ENCODE results near the gene RACGAP1.
A peak's percentile ranks its signal among the peaks of the same experiment; 100 is the strongest.
"Not testable (repeated sequence)": the region's sequence is repeated elsewhere in the genome, so short reads cannot be mapped to it uniquely, and the experiment has no call there.

RACGAP1 gene

GRCh38 chr12:50055831-50056638 lies 30.7 kb upstream of the RACGAP1 start:
- DNase-seq (ENCODE audit: low spot score): no peak

- DNase-seq (ENCODE audit: low spot score): no peak
These were observed 28.3 kb upstream of the RACGAP1 start for GRCh38 chr12:50053583-50053982.

GRCh38 chr12:50052964-50053363 lies 27.7 kb upstream of the RACGAP1 start:
- DNase-seq (ENCODE audit: low spot score): no peak

GRCh38 chr12:50052544-50052943 lies 27.2 kb upstream of the RACGAP1 start:
- DNase-seq (ENCODE audit: low spot score): no peak

DNA sequence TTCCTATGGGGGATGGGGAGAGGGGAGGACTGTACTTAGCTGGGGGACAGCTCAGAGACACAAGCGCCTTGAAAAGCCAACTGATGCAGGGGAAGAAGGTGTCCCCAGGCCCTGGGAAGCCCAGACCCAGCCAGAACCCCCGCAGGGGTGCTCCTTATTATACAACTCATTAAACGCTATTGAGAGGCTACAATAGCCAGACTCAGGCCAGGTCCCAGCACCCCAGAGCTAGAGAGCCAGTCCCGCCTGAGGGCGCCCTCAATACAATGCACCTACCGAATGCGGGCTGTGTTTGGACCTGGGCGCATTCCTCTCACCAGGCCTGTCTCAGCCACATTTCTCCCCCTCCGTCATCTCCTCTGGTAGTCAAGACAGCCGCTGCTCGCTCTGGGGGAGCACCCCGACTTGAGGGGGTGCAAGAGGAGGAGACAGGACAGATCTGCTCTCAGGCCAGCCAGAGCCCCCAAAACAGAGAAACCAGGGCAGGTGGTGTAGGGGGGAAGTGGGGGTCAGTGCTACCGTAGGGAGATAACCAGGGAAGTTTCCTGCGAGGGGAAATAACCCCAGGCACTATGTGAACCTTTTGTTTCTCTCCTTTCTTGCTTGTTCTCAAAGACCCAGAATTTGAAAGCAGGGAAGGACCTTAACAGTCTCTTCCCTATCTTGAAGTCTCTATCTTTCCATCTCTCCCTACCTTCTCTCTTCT lies 26.0 kb upstream of the RACGAP1 start:
- no peak for DNase-seq (ENCODE audit: low spot score)

GRCh38 chr12:50050410-50051098 lies 25.3 kb upstream of the RACGAP1 start:
- no peak for DNase-seq (ENCODE audit: low spot score)

GRCh38 chr12:50050119-50050385 lies 24.8 kb upstream of the RACGAP1 start:
- no peak for DNase-seq (ENCODE audit: low spot score)

DNA sequence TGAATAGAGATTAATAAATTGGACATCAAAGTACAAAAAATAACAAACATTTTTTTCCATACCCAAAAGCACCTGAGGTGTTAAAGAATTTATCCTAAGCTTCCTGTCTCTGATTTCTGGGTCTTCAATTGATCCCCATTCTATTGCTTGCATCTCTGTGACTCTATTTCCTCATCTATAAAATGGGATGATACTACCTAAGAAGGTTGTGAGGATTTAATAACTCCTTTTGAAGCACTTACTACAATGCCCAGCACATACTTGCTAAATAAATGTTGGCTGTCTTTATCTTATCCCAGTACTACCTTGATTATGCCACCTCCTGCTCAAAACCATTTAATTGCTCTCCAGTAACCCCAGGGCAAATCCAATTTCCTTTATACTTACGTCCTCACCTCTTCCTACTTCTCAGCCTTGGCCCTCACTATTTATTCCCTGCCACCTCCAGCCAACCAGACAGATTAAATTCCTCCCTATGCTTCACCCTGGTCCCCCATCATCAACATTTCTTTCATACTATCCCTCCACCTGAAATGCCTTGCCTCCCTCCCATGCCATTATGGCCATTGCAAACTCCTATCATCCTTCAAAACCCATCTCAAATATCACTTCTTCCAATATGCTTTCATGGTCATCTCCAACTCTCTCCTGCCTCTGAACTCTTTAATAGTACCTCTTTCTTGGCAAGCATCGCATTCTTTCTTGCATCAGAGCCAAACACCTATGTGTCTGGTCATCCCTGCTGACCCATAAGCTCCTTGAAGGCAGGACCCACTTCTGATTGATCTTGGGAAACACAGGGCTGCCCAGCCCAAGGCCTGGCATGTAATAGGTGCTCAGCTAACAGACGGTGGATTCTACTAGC lies 24.2 kb upstream of the RACGAP1 start:
- DNase-seq (ENCODE audit: low spot score): no peak

DNA sequence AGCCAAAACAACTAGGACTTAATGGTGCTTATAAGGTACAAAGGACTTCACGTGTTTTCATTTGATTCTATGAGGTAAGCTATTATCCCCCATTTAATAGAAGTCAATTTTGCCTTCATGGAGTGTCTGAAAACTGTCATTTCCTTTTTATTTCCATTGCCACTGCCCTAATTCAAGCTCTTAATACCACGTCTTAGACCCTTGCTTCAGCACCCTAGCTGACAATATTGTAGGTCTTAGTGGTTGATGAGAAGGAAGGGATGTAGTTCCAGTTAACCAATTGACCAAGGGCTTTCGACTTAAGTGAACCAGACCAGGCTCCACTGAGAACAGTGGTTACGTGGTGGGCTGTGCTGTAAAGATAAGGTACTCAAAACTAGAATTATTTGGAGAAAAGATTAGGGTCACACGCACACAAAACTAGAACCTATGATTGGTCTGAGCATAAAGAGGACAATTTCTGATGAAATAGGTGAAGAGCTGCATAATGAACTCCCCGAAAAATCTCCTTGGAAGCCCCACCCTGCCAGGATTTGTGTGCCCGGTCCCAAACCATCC lies 22.5 kb upstream of the RACGAP1 start:
- DNase-seq (ENCODE audit: low spot score): no peak

DNA sequence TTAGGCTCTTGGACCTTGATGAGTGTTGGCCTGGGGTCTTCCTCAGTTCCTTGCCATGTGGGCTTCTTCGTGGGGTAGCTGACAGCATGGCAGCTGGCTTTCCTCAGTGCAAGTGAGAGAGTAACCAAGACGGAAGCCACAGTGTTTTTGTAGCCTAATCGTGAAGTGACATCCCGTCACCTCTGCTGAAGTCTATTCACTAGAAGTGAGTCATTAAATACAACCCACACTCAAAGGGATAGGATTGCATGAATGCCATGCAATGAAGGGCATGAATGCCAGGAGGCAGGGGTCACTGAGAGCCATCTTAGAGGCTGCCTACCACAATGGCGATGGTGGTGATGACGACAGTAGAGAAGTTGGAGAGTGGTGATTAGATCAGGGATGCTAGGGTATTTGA lies 18.6 kb upstream of the RACGAP1 start:
- no peak for DNase-seq (ENCODE audit: low spot score)

DNA sequence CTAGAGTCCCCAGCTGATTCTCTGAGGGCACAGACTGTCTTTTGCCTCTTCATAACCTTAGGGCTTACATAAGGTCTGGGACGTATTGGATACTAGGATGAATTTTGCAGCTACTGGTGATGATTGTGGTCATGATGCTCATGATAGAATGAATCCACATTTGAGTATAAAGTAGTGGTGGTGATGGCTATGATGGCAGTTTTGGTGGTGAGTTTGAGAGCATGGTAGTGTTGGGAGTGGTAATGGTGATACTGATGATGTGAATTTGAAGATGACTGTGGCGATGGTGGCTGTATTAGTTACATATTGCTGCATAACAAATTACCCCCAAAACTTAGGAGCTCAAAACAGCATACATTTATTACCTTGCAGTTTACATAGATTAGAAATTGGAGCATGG lies 18.0 kb upstream of the RACGAP1 start:
- DNase-seq (ENCODE audit: low spot score): no peak

DNA sequence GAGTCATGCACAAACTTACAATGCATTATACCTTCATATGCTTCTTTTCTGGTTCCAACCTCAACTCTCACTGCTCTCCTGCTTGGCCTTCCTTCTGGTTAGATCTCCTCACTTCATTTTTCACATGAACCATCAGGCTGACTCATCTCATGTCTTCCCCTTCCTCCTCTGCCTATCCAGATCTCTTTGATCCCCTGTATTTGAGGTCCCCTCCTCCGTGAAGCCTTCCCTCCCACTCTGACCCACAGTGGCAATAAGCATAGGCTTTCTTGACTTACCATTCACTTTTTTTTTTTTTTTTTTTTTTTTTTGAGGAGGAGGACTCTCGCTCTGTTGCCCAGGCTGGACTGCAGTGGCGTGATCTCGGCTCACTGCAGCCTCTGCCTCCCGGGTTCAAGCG lies 17.4 kb upstream of the RACGAP1 start:
- no peak for DNase-seq (ENCODE audit: low spot score)

- DNase-seq (ENCODE audit: low spot score): no peak
These were observed 16.7 kb upstream of the RACGAP1 start for GRCh38 chr12:50041962-50042361.

DNA sequence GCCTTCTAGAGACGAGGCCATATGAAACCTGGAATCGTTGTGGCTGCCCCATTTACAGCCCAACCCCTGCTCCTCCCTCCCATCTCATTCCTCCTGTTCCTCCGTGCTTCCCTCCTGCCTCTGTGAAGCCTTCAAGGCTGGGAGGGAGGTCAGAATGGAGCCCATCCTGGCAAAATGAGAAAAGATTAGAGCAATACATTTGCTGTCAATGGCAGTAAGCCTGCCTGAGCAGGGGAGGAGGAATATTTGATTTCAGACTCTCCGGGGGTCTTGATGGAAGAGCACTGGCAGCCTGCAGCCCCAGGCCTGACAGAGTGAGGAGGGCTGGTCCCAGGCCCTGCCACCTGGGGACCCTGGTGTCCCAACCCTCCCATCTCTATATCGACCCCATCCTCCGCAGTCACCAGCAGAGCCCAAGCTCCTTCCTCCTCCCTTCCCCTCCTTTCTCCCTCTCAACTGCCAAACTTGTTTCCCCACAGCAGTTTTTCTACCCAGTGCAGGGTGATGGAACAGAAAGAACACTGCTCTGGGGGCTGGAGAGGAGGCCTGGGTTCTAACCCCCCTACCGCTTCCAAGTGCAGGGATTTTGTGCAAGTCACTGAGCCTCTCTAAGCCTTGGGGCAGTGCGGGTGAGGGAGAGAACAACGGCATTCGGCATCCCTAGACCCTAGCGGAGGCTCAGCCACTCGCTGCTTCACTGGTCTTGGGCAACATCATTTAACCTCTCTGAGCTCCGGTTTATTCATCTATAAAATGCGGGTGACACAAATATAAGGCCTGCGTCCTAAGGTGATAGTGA lies 16.0 kb upstream of the RACGAP1 start:
- DNase-seq (ENCODE audit: low spot score): no peak

DNA sequence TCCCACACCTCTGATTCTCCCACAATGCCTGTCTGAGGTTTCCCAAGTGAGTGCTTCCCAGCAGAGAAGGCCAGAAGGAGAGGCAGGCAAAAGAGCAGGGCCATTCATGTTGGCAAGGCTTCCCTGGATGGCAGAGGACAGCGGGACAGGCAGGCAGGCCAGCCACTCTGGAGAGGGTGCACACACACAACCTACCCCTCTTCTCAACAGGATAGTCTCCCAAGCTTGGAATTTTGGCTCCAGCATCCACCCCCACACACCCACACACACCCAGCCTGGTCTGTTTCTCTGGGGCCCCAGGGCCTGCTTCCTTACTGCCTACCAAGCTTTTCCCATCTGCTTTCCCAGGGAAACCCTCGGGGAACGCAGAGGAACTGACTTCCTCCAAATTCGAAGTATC lies 15.4 kb upstream of the RACGAP1 start:
- no peak for DNase-seq (ENCODE audit: low spot score)

DNA sequence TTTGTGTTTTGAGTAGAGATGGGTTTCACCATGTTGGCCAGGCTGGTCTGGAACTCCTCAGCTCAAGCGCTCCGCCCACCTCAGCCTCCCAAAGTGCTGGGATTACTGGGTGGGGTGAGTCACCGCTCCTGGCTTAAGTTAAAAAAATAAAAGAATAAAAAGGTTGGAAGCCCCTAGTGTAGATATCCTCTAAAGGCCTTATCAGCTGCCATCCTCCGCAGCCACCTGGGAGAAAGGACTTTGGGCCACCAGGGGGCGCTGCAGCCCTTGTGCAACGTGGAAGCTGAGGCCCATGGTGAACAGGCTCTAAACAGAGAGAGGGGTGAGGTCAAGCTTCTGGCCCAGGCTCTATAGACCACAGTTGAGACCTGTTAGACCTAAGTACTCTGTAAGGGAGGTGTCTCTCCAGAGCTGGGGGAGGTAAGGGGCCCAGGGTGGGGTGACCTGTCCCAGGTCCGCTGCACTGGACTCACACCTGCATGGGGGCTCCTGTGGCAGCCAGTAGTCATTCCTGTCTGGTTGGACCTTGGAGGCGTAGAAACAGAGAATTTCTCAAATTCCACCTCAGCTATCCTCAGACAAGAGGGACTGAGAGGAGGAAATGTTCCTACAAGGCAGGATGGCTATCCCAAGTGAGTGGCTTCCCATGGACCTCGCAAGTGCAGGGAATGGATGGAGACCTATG lies 14.0 kb upstream of the RACGAP1 start:
- peak; percentile 83 for DNase-seq (ENCODE audit: low spot score)

- DNase-seq (ENCODE audit: low spot score): no peak
These were observed 13.0 kb upstream of the RACGAP1 start for GRCh38 chr12:50038336-50038735.

GRCh38 chr12:50032854-50033581 lies 7.7 kb upstream of the RACGAP1 start:
- DNase-seq (ENCODE audit: low spot score): no peak

- DNase-seq (ENCODE audit: low spot score): no peak
These were observed 7.2 kb upstream of the RACGAP1 start for GRCh38 chr12:50032515-50032853.

GRCh38 chr12:50030449-50030848 lies 5.2 kb upstream of the RACGAP1 start:
- not testable (repeated sequence) for DNase-seq (ENCODE audit: low spot score)
